GM19395 (cell line): Measurements from ENCODE around the gene CD84.
"Not testable (repeated sequence)": the region's sequence is repeated elsewhere in the genome, so short reads cannot be mapped to it uniquely, and the experiment has no call there.

Source experiments
- ATAC-seq: cut with Tn5 transposase; IDR thresholded peaks from one replicate; pipeline ENCODE4 v1.9.1; 2021; ENCODE audit warnings: mild to moderate bottlenecking, moderate library complexity; ENCODE audit not compliant: unreplicated experiment

CD84 gene

DNA sequence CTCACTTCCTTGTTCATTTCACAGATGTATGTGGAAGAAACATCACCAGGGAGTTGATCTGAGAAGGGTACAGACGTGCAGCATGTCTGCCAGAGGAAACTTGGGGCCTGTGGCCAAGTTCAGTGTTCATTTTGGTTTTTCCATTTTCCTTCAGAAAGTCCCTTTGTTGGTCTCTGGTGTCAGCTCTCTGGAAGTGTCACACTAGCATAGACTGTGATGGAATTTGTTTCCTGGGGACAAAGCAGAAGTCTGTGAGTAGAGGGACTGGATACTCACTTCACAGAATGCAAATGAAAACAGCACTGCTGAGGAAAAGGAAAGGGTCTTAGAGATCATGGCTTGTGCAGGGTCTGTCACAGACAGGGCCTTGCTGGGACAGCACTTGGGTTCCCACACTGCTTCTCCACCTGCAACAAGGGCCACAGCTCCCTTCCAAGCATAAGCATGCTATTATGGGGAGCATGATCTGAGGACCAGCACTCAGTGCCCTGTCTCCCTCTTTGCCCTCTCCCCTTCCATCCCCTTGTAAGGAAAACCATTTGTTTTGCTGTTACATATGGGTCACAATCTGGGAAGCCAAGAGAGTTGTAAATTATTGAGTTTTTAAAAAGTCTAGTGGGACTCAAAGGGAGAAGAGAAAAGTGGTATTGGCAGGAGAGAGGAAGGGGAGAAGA, 31.4 kb upstream of the CD84 start:
- no peak for ATAC-seq

DNA sequence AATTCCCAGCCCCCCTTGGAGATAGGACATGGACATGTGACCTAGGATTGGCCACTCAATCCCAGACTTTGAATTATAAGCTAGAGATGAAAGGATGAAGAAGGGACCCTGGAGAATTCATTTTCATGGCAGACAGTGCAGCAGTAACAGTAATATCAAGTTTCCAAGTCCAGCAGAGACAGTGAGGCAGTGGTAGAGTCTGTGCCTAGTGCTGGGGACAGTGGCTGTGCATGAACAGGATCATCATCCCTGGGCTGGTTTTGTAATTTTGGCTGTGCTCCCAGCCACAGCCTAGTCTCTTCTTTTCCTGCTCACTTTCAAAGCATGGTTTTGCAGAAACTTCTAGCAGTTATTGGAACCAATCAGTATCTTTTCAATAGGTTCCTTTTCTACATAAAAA, 29.6 kb upstream of the CD84 start:
- no peak for ATAC-seq

DNA sequence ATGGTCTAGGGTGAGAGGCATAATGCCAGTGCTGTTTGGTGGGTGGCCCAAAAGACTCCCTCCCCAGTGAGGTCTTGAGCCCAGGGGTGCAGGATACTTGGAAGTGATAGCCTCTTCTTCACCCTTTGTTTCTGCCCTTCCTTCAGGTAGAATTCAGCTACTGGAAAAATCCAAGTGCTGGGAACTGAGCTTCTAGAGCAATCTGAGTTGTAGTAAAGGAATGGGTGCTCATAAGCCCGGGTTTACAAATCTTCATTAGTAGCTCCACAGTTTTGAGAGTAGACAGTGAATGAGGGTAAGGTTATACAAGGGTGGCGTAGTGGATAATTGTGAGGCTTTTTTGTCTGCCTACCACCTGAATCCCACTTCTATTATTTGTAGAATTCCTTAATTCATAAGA, 29.2 kb upstream of the CD84 start:
- no peak for ATAC-seq

DNA sequence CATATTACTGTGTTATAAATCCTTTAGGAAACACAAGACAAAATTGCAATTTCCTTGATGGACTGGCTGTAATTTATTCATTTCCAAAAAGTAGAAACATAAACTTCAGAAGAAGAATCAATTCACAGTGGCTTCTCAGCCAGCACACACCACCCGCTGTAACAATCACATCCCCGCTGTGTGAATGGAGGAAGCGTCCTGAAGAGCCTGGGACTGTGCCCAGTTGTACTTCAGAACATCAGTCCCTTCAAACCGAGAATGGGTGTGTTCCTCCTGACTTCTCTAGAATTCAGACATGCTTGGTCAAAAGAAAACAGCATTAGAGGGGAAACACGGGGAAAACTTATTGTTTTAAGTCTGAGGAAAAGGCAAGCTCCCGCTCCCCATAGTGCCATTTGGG, 28.8 kb upstream of the CD84 start:
- ATAC-seq = no peak

DNA sequence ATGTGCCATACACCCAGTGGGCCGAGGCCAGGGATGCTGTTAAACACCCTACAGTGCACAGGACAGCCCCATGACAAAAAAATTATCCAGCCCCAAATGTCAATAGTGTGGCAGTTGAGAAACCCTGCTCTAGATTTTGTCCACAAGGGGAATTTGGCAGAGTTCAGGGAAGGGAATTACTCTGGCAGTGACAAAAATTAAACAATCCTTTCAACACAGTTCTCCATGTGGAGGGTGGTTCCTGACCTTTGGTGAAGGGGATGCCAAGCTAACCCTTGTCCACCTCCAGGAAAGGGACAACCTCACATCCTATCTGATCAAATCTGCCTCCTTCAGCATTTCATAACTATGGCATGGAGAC, 28.4 kb upstream of the CD84 start:
- peak; percentile 23 for ATAC-seq

DNA sequence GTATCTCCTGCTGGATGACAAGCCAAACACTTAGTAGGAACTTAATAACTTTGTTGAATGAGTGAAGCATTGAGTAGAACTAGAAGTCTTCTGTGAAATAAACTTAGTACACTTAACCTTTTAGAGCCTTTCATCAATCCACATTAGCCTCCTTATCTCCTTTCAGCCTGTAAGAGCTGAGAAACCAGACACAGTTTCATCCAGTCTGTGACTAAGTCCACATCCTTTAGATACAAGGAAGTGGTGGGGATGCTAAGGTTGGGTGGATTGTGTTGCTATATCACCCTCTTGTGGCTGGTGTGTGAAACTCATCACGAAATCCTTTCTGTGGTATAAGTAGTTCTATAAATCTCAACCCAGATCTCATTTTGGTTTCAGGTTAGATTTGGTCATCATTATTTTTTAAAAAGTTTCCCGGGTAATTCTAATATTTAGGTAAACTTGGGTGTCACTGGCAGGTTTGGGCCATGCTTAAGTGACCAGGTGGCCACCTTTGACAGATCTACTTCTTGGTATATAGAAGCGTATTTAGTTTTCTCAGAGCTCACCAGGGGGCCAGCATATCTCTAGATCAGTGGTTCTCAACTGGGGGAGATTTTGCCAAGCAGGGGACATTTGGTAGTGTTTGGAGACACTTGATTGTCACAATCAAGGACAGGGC, 27.8 kb upstream of the CD84 start:
- ATAC-seq = peak; percentile 83

DNA sequence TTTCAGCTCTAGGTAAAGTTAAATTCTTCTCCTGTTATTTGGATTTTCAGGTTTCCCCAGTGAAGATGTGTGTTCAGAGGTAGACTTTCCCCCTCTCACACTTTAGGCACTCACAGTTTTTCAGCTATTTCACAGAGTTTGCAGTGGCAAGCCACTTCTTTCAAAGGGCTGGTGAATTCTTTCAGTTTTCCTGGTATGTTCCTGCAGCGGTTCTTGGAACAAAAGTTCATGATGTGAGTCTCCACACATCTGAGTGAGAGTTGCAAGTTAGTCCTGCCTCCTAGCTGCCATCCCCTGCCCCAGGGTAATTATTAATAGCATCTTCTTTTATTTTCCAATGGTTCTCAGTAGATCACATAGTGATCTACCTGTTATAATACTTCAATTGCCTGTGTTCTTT, 27.3 kb upstream of the CD84 start:
- ATAC-seq = peak; percentile 4

DNA sequence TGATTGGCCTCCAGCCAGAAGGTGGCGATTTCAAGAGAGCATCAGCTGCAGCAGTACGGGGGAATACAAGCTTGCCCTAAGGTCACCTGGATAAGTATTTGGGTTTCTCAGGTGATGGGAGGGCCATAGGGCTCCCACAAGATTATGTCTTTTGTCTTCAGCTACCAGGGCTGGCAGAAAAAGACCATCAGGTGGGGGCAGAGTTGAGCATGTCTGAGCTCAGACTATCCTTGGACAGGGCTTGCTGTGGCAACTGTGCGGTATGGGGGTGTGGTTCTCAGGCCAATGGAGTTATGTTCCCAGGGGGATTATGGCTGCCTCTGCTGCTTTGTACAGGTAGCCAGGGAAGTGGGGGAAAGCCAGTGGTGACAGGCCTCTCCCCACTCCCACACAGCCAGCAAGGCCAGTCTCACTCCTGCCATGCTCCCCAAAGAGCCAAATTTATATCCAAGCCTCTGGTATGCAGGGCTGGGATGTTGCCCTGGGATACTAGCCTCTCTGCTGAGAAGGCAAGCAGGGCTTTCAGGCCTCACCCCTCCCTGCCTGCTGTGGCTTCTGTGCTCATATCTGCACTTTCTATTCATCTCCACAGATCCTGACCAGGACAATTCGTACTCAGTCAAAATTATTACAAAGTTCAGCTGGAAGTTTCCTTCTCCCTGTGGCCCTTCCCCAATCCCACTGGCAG, 26.6 kb upstream of the CD84 start:
- ATAC-seq = no peak

DNA sequence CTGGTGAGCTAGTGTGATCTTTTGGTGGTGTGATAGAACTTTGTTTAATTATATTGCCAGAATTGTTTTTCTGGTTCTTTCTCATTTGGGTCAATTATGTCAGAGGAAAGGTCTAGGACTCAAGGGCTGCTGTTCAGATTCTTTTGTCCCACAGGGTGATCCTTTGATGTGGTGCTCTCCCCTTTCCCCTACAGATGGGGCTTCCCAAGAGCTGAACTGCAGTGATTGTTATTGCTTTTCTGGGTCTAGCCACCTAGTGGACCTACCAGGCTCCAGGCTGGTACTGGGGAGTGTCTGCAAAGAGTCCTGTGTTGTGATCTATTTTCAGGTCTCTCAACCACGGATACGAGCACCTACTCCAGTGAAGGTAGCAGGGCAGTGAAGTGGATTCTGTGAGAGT, 25.9 kb upstream of the CD84 start:
- no peak for ATAC-seq

DNA sequence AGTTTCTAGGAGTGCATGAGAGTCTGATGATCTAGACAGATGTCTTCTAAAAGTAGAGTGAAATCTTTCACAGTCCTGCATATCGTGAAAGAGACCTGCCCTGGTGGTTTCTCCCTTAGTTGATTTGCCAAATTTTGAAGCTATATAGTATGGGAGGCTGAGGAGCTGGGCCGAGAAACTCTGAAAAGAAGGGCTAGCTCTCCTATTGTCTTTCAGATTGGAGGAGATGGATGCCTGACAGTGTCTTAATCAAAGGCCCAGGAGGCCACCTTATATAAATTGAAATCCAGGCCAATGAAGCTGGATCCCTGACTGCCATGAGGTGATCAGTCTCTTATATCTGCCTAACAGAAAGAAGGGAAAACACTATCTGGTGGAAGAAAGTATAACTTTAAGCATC, 18.4 kb upstream of the CD84 start:
- ATAC-seq = no peak

DNA sequence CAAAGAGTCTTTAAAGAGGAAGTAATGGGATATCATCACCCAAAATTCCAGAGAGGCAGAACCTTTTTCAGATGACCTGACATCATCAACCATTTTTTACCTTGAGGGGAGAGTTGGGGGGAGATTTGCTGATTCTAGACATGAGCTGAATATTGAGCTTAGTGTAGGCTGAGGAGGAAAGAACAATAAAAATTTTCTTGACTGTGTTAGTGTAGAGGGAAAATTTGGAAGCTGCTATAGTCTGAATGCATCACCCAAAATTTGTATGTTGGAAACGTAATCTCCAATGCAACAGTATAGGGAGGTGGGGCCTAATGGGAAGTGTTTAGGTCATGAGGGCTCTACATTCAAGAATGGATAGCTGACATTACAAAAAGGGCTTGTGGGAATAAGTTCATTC, 17.8 kb upstream of the CD84 start:
- no peak for ATAC-seq

DNA sequence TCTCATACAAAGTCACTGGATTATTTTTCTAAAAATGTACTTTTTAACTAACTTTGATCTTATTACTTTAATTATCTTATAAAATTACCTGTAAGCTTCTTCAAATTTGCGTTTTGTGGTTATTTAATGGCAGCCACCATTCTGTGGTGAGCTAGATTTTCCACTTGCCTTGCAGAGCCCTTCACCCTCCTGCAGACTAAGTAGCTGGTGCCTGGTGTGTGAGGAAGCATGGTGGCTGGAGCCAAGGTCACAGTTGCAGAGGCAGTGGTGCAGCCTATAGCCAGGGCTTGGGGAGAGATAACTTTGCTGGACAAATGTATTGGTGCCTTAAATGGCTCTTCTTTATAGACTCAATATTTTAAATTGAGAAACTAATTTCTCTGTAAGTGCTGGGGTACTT, 11.2 kb upstream of the CD84 start:
- no peak for ATAC-seq

DNA sequence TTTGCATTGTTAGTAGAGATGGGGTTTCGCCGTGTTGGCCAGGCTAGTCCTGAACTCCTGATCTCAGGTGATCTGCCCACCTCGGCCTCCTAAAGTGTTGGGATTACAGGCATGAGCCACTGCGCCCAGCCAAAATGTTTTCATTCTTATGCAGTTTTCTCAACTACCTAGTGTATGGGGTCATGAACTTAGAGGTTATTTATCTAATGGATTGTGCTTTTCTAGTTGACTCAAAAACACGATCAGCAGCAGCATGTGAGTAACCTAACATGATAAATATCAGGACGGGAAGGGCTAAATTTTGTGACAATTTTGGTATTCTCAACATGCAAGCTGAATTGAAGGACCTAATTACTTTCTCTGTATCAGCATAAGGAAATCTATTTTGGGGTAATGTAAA, 9.2 kb upstream of the CD84 start:
- ATAC-seq = no peak

DNA sequence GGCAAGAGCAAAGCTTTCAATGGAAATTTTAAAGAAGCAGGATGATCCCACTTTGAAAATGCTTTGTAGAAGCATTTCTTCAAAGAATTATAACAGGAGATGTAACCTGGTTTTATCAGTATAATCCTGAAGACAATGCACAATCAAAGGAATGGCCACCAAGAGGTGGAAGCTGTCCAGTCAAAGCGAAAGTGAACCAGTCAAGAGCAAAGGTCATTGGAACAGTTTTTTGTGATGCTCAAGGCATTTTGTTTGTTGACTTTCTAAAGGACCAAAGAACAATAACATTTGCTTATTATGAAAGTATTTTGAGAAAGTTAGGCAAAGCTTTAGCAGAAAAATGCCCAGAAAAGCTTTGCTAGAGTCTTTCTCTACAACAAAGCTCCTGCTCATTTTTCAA, 5.5 kb upstream of the CD84 start:
- no peak for ATAC-seq

DNA sequence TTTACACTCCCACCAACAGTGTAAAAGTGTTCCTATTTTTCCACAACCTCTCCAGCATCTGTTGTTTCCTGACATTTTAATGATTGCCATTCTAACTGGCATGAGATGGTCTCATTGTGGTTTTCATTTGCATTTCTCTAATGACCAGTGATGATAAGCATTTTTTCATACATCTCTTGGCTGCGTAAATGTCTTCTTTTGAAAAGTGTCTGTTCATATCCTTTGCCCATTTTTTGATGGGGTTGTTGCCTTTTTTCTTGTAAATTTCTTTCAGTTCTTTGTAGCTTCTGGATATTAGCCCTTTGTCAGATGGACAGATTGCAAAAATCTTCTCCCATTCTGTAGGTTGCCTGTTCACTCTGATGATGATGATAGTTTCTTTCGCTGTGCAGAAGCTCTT, 3.7 kb upstream of the CD84 start:
- ATAC-seq = not testable (repeated sequence)

DNA sequence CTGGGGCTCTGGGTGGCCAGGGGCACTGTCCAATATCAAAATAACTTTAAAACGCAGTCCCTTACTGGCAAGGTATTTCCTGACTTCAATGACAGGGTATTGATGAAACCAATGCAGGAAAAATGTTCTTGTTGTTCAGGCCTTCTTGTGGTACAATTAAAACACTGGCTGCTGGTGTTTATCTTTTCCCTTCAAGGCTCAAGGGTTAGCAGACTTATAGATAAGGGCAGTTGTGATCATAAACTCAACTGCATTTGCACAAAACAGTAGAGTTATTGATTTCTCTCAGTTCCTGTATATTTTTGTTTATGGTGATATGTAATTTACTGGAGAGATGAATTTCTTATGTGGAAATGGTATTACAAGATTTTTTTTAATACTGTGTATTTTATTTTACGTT, 2.7 kb upstream of the CD84 start:
- no peak for ATAC-seq

DNA sequence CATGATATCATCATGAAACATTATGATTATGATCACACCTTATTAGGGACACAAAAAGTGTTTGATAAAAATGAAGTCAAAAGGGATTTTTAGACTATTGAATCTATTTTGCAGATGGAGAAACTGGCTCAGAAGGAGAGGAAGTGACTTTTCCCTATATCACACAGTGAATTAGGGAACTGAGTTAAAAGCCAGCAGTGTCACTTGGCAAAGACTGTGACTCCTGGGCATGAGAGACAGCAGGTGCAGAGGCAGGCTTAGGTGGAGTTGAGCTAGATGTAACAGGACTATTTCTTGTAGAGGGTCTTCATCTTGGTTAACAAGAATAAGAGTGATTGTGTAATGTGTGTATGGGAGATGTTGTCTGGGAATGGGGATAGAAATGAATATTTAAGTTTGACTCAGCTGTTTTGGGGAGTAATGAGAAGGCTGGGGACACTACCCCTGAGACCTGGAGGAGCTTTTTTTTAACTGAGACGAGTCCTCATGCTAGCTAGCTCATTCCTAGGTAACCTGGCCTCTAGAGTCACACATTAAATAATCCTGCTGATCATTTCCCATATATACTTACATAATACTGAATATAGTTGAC, 1.0 kb upstream of the CD84 start:
- ATAC-seq = no peak

DNA sequence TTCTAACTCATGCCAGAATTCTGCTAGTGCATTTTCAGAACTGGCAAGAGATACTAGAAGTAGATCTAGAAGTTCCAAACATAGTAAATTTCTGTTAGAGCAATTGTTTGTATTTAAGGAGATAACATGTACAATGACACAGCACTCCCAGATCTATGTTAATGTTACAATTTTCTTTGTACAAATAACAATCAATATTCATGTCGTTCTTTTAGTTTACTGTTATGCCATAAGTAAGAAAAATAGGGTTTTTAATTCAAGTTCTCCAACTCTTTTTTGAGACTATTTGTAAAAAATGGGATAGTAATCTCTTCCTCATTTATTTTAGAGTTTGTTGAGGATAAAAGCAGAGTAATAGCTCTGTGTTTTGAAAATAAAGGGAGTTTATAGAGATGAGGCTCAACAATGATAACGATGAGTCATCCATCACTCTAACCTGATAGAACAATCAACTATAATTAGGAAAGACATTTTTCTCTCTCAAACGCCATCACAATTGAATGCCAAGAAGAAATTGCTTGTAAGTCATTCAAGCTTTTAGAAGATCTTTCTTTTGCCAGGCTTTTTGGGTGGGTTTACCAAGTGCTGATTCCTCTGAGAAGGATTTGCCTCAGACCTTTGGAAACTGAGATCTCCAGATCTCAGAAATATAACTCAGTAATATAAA, 638 bp downstream of the CD84 start:
- ATAC-seq = no peak

DNA sequence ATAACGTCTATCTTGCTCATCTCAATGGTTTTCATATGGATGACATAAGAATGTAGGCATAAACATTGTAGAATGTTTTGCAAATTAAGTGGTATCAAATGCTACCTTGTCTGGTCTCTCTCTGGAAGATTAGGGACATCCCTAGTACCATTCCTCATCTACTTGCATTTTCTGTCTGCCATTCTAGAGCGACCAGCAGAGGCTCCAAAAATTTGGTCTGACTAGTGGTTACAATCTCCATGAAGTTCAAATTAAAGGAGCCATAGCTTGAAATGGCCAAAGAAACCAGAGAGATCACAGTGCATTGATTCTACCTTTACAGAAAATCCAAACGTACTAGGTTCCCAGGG, 1.1 kb downstream of the CD84 start:
- ATAC-seq = no peak

DNA sequence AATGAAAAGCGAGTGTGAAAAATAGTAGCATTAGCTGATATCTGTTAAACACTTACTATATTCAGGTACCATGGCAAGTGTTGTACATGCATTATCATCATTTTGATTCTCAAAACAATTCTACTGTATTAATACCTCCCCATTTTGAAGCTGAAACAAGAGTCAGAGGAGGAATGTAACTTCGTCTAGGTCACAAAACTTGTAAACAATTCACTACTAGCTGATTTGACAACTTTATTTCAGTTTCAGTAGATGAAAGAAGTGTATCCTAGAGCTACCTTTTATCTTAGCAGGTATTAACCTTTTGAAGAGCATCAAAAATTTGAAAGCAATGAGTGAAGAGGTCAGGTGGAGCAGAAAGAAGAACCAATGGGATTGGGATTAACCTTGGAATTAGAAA, 1.6 kb downstream of the CD84 start:
- no peak for ATAC-seq

DNA sequence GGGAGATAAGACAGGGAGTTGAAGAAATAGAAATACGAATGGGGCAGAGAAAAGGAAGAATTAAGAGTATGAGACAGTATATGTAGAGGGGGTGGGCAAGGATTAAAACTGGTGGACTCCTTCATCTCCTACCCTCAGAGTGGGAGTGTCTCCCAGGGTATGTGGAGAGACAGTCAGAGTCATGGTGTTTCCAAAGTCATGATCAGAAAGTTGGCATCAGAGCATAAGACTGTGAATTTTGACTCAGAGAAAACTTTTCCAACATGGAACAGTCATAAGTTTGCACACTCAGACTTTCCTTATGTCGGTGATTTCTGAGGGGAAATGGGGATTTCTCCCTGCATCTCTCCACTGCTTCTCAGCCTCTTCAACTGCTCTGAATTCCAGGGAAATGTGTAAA, 2.4 kb downstream of the CD84 start:
- ATAC-seq = no peak

DNA sequence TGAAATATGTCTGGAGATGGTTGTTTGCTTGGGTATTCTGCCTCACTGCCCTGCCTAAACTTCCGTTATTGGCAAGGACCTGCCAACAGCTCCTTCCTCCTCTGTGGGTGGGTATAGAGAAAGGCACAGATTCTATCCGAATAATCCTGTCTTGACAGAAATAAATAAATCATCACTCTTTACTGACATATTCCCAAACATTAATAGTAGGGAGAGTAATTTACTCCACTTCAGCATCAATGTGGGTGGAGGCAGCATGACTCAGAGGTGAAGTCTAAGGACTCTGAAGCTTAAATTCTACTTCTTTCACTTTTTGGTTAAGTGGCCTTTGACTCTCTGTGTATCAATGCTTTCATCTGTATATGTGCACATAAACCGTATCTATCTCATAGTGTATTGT, 2.9 kb downstream of the CD84 start:
- ATAC-seq = no peak
